GM06990 (cell line): ENCODE data around the gene CHAT.

Experiments used
- DNase-seq: peaks from one replicate; pipeline ENCODE4 v3.0.0-alpha.2; 2011; ENCODE audit not compliant: insufficient read length; ENCODE audit errors: extremely low read depth
- H3K27me3 ChIP-seq: replicated peaks from 2 replicates; pipeline ENCODE4 v1.6.0; 2011; ENCODE audit warnings: low read length; ENCODE audit not compliant: control insufficient read depth, insufficient read depth
- H3K36me3 ChIP-seq: 2 replicates; pipeline ENCODE4 v1.5.1; 2011; ENCODE audit warnings: low read length; ENCODE audit not compliant: control insufficient read depth, insufficient read depth
- H3K4me3 ChIP-seq: replicated peaks from 2 replicates; pipeline ENCODE4 v1.5.1; 2011; ENCODE audit warnings: low read depth, mild to moderate bottlenecking, control low read depth, low read length
- CTCF ChIP-seq: IDR thresholded peaks from 2 replicates; pipeline ENCODE4 v1.5.1; 2011; ENCODE audit warnings: low read length, control low read depth, mild to moderate bottlenecking, inconsistent platforms; ENCODE audit not compliant: insufficient read depth, poor library complexity, severe bottlenecking

The CHAT gene

GRCh38 chr10:49682879-49683278 lies 69.0 kb downstream of the CHAT start:
- no peak for DNase-seq
- Histone ChIP-seq H3K27me3 (no peaks in the 10 kb centered on the region; the same call in 1 of the 2 replicates), H3K4me3 (no peak overlapping the region), H3K36me3 (no peaks in the 10 kb centered on the region)
- no peak for TF ChIP-seq CTCF

DNA sequence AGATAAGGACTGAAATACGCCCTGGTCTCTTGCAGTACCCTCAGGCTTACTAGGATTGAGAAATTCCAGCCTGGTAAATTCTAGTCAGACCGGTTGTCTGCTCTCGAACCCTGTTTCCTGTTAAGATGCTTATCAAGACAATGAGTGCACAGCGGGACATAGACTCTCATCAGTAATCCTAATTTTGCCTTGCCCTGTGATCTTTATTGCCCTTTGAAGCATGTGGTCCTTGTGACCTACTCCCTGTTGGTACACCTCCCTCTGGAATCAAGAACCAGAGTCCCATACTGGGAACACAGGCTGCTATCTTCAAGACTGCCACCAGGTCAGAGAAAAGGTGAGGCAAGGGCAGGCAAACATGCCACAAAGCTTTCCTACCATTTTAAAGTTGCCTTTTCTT lies 72.8 kb downstream of the CHAT start:
- Histone ChIP-seq H3K36me3 (no peaks in the 10 kb centered on the region), H3K27me3 (no peaks in the 10 kb centered on the region; the same call in none of the 2 replicates), H3K4me3 (no peak overlapping the region)
- DNase-seq: no peak
- TF ChIP-seq CTCF: no peak

DNA sequence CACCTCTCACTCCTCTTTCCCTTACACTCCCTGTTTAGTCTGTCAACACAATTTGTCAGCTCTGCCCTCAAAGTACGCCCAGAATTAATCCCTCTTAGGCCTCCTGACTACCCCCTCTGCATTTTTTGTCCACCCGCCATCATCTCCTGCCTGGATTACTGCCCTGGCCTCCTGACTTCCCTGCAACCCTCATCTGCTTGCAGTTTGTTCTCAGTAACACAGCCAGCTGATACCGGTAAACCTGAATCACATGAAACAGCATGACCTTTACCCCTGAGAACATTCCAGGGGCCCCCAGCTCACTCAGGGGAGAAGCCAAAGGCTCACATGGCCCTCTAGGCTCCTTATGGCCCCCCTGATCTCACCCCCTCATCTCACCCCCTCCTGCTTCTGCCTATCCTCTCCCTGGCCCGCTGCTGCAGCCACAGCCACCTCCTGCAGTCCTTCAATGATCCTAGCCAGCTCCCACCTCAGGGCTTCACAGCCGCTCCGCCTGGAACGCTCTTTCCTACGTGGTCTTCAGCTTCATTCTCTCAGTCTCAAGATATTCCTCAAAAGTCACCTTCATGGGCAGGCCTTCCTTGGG lies 74.5 kb downstream of the CHAT start:
- no peak for TF ChIP-seq CTCF
- Histone ChIP-seq H3K4me3 (no peak overlapping the region), H3K36me3 (no peaks in the 10 kb centered on the region), H3K27me3 (no peaks in the 10 kb centered on the region; the same call in none of the 2 replicates)
- no peak for DNase-seq

DNA sequence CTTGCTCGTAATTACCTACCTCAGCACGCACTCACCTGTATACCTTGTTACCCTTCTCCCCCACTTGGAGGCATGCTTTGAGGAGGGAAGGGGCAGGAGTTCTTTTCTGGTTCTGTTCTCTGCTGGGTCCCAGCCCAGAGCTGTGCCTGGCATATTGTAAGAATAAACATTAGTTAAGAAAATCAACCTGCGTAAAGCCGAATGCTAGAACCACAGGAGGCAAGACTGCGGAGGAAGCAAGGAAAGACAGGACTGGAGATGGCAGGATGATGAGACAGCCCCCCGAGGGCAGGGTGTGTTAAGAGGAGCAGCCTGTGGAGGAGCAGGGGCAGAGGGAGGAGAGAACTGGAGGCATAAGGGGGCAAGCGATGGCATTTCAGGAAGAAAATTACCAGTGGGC lies 75.1 kb downstream of the CHAT start:
- DNase-seq: no peak
- no peak for TF ChIP-seq CTCF
- Histone ChIP-seq H3K4me3 (no peak overlapping the region), H3K36me3 (no peaks in the 10 kb centered on the region), H3K27me3 (no peaks in the 10 kb centered on the region; the same call in none of the 2 replicates)

GRCh38 chr10:49689882-49690510 lies 76.2 kb downstream of the CHAT start:
- no peak for TF ChIP-seq CTCF
- DNase-seq: no peak
- no peak overlapping the region for H3K4me3 ChIP-seq
- no peaks in the 10 kb centered on the region; the same call in none of the 2 replicates for H3K27me3 ChIP-seq
- H3K36me3 ChIP-seq: no peaks in the 10 kb centered on the region
